Panc1 (cell line): Measurements from ENCODE around the gene CORO1C. TPM values are rescaled to one million over a fixed set of nuclear protein-coding genes. Genes with fewer than 3 reads are reported as not detected.

Source experiments
- ATAC-seq: fragments of 200-7000 bp; cut with Tn5 transposase; 2 replicates; pipeline ENCODE4 v1.9.1; 2020; ENCODE audit warnings: mild to moderate bottlenecking, moderate library complexity
- BruUV-seq: library from RNA; stranded (reverse); fragments of 400-500 nt; replicated peaks from 2 replicates; lab custom pipeline; 2021; lab: Mats Ljungman, UMichigan
- CTCF ChIA-PET: fragments of 300-600 bp; sonication (Branson Sonifier 250); formaldehyde crosslinking; loops from one replicate; lab custom pipeline; 2022; ENCODE audit warnings: antibody characterized with exemption; lab: Charles Lee
- POLR2A ChIA-PET: fragments of 300-600 bp; sonication (Branson Sonifier 250); formaldehyde crosslinking; loops from one replicate; lab custom pipeline; 2022; ENCODE audit warnings: antibody characterized with exemption; lab: Charles Lee
- DNase-seq: peaks from one replicate; pipeline ENCODE4 v3.0.0-alpha.2; 2010; ENCODE audit warnings: low read depth, low spot score
- H3K27ac ChIP-seq: 2 replicates; pipeline ENCODE4 v1.5.1; 2011; ENCODE audit warnings: mild to moderate bottlenecking, low read length, inconsistent platforms
- H3K27me3 ChIP-seq: fragments of 200-500 bp; sonication (Bioruptor generic); 2 replicates; pipeline ENCODE4 v1.6.0; 2014; ENCODE audit warnings: low read length, inconsistent platforms; ENCODE audit not compliant: control insufficient read depth, insufficient read depth
- H3K36me3 ChIP-seq: fragments of 200-500 bp; sonication (Bioruptor generic); 2 replicates; pipeline ENCODE4 v1.5.1; 2014; ENCODE audit warnings: inconsistent platforms, mild to moderate bottlenecking, low read length, moderate library complexity; ENCODE audit not compliant: control insufficient read depth, insufficient read depth
- H3K4me1 ChIP-seq: 2 replicates; pipeline ENCODE4 v1.5.1; 2011; ENCODE audit warnings: inconsistent platforms, mild to moderate bottlenecking, low read length, moderate library complexity; ENCODE audit not compliant: control insufficient read depth, insufficient read depth
- H3K4me3 ChIP-seq, 2 experiments: 2 replicates each; pipeline ENCODE4 v1.5.1; 2011 to 2012; ENCODE audit warnings: low read depth in 2 of 2, low read length in 2 of 2, mild to moderate bottlenecking in 2 of 2, inconsistent platforms in 1 of 2, moderate library complexity in 1 of 2
- H3K9me3 ChIP-seq: fragments of 200-500 bp; sonication (Bioruptor generic); 2 replicates; pipeline ENCODE4 v1.5.1; 2014; ENCODE audit warnings: low read depth, mild to moderate bottlenecking, inconsistent platforms, low read length, moderate library complexity; ENCODE audit not compliant: control insufficient read depth, insufficient read depth
- CTCF ChIP-seq: fragments of 450-650 bp; IDR thresholded peaks from 2 replicates; pipeline ENCODE4 v1.5.1; 2017; ENCODE audit warnings: mild to moderate bottlenecking
- POLR2AphosphoS5 ChIP-seq: IDR thresholded peaks from 2 replicates; pipeline ENCODE4 v1.6.1; 2012; ENCODE audit warnings: mild to moderate bottlenecking, low read depth, low read length, moderate library complexity
- REST ChIP-seq, 2 experiments: IDR thresholded peaks; 2 replicates each; pipeline ENCODE4 v1.6.1; 2011 to 2012; ENCODE audit warnings: low read depth in 2 of 2, control low read depth in 1 of 2, low read length in 1 of 2, mild to moderate bottlenecking in 1 of 2, moderate library complexity in 1 of 2; ENCODE audit not compliant: insufficient read depth in 1 of 2
- SIN3A ChIP-seq: IDR thresholded peaks from 2 replicates; pipeline ENCODE4 v1.6.1; 2012; ENCODE audit warnings: low read depth, mild to moderate bottlenecking, low read length, moderate library complexity, borderline replicate concordance; ENCODE audit not compliant: insufficient read depth
- TCF7L2 ChIP-seq: IDR thresholded peaks from 2 replicates; pipeline ENCODE4 v1.6.1; 2011; ENCODE audit warnings: mild to moderate bottlenecking, low read depth, low read length, inconsistent platforms
- in situ Hi-C: cut with HindIII; loops from 2 replicates; pipeline ENCODE4 v1.10.0; 2016; ENCODE audit warnings: low sequenced_read_pairs, low pct_unique_long_range_greater_than_20kb
- intact Hi-C: fragments of 100-400 bp; cut with micrococcal nuclease; formaldehyde crosslinking; loops from one replicate; pipeline ENCODE4 v1.10.0; 2022; ENCODE audit not compliant: unreplicated experiment
- total RNA-seq: library from RNA; stranded (reverse); gene quantifications from one replicate; pipeline ENCODE4 v1.2.1, GENCODE V29; 2021; ENCODE audit not compliant: unreplicated experiment

The CORO1C gene
- total RNA-seq, 1 experiment from 2014 or later = 165 TPM

GRCh38 chr12:108600702-108601007 lies 130.7 kb downstream of the CORO1C start:
- Histone ChIP-seq H3K9me3 (no peaks in the 10 kb centered on the region), H3K27me3 (no peaks in the 10 kb centered on the region), H3K36me3 (no peaks in the 10 kb centered on the region), H3K4me3 (no peak overlapping the region), H3K27ac (no peak overlapping the region), H3K4me1 (no peaks in the 10 kb centered on the region)
- POLR2A ChIA-PET = interaction anchor here (0.6 kb wide), 1 partner anchor 42 kb away, joined by 4 read pairs; no protein-coding TSS in a partner anchor
- DNase-seq = no peak
- TF ChIP-seq POLR2AphosphoS5 = no peak
- TF ChIP-seq CTCF = no peak
- TF ChIP-seq REST (IDR thresholded peaks at IDR 0.05; ENCODE audit: insufficient read depth in 1 of 2, low read depth in 2 of 2, low read length in 1 of 2) = no peak
- no peak for TF ChIP-seq SIN3A
- no peak for TF ChIP-seq TCF7L2
- intact Hi-C loops (no loop called here), in situ Hi-C loops (no loop called here)
- CTCF ChIA-PET = no interaction called here
- BruUV-seq = no TSS peak
- ATAC-seq = no peak

GRCh38 chr12:108599948-108600701 lies 131.2 kb downstream of the CORO1C start:
- Histone ChIP-seq H3K4me3 (no peak overlapping the region), H3K36me3 (no peaks in the 10 kb centered on the region), H3K27me3 (no peaks in the 10 kb centered on the region), H3K9me3 (no peaks in the 10 kb centered on the region), H3K27ac (no peak overlapping the region), H3K4me1 (no peaks in the 10 kb centered on the region)
- ChIA-PET POLR2A (interaction anchor here (0.6 kb wide), 1 partner anchor 41 kb away, joined by 4 read pairs; no protein-coding TSS in a partner anchor), CTCF (no interaction called here)
- ATAC-seq (no peak), DNase-seq (no peak)
- intact Hi-C loops = no loop called here
- in situ Hi-C loops = no loop called here
- TF ChIP-seq SIN3A (no peak), CTCF (no peak), TCF7L2 (no peak), POLR2AphosphoS5 (no peak), REST (IDR thresholded peaks at IDR 0.05; ENCODE audit: insufficient read depth in 1 of 2, low read depth in 2 of 2, low read length in 1 of 2) (no peak)
- no TSS peak for BruUV-seq
